Left cardiac atrium (tissue), 4 donors: Measurements from ENCODE around the gene SKAP2. TPM values are rescaled to one million over a fixed set of nuclear protein-coding genes. Genes with fewer than 3 reads are reported as not detected.

ENCODE experiments used
- ATAC-seq, 2 donors: fragments of 200-7000 bp; cut with Tn5 transposase; one replicate each; pipeline ENCODE4 v1.9.1; 2020; ENCODE audit warnings: mild to moderate bottlenecking in 2 of 2, moderate library complexity in 2 of 2
- DNase-seq: peaks from one replicate; pipeline ENCODE4 v3.0.0-alpha.2; 2020
- intact Hi-C, 2 donors: fragments of 100-400 bp; cut with DNase I; formaldehyde crosslinking; loops; one replicate each; pipeline versions ENCODE4 v1.14.1 to v1.15.1; 2022 to 2023
- total RNA-seq, 2 donors: library from RNA; stranded (reverse); fragmentation: NEBNext Ultra II Directional; extraction: Animal tissue kit (Norgen Biotek cat#: 25700); gene quantifications; one replicate each; pipeline ENCODE4 v1.2.1, GENCODE V29; 2021
- donor health status: DM: no; HTN: yes; CAD: no.
- donor health status: DM: no; HTN: yes; CAD: no; lungs with severe emphysema.
- donor health status: DM: yes; HTN: yes; CAD: no.
- donor health status: Dilated cardiomyopathy.

The SKAP2 gene
- total RNA-seq, 2 donors from 2014 or later = 9.2 to 21.4 TPM

- no peak for DNase-seq
- ATAC-seq = no peak
- intact Hi-C loops = no loop called here
Observed at GRCh38 chr7:26627221-26627620, 237.2 kb downstream of the SKAP2 start.

- DNase-seq = no peak
- ATAC-seq = no peak
- intact Hi-C loops = no loop called here
Observed at GRCh38 chr7:26626687-26627086, 237.7 kb downstream of the SKAP2 start.

- intact Hi-C loops = no loop called here
- no peak for ATAC-seq
- no peak for DNase-seq
Observed at GRCh38 chr7:26626156-26626555, 238.2 kb downstream of the SKAP2 start.

- intact Hi-C loops = no loop called here
- ATAC-seq (no peak), DNase-seq (no peak)
Observed at GRCh38 chr7:26625286-26625685, 239.1 kb downstream of the SKAP2 start.

GRCh38 chr7:26624839-26625238, 239.6 kb downstream of the SKAP2 start:
- intact Hi-C loops = no loop called here
- no peak for DNase-seq
- peak; percentile 23 to 60 for ATAC-seq

GRCh38 chr7:26624431-26624830, 240.0 kb downstream of the SKAP2 start:
- DNase-seq (no peak), ATAC-seq (no peak)
- intact Hi-C loops = no loop called here

GRCh38 chr7:26620352-26620751, 244.0 kb downstream of the SKAP2 start:
- intact Hi-C loops = no loop called here
- ATAC-seq (no peak), DNase-seq (no peak)

GRCh38 chr7:26619348-26619984, 244.9 kb downstream of the SKAP2 start:
- ATAC-seq (no peak), DNase-seq (no peak)
- intact Hi-C loops = no loop called here

- ATAC-seq (no peak), DNase-seq (no peak)
- intact Hi-C loops = no loop called here
Observed at GRCh38 chr7:26618898-26619297, 245.5 kb downstream of the SKAP2 start.

GRCh38 chr7:26618449-26618848, 245.9 kb downstream of the SKAP2 start:
- ATAC-seq = no peak
- DNase-seq = no peak
- intact Hi-C loops = no loop called here

Other genes with a start within 250 kb of the SKAP2 start
- under 1 TPM; 0.12 to 0.26 TPM for gene HOXA1, start 231.4 kb upstream of the SKAP2 start, total RNA-seq
- under 1 TPM; 0.13 to 0.38 TPM for gene HOXA2, start 238.1 kb upstream of the SKAP2 start, total RNA-seq